RKO (cell line): ENCODE results near the gene PNKD.
"Not testable (repeated sequence)": the region's sequence is repeated elsewhere in the genome, so short reads cannot be mapped to it uniquely, and the experiment has no call there.

Experiments used
- DNase-seq: peaks from one replicate; pipeline ENCODE4 v3.0.0-alpha.2; 2016; ENCODE audit warnings: low spot score

PNKD gene

GRCh38 chr2:218273214-218273907, 3.0 kb downstream of the PNKD start:
- not testable (repeated sequence) for DNase-seq

- DNase-seq = no peak
Observed at GRCh38 chr2:218273908-218274249, 3.6 kb downstream of the PNKD start.

DNA sequence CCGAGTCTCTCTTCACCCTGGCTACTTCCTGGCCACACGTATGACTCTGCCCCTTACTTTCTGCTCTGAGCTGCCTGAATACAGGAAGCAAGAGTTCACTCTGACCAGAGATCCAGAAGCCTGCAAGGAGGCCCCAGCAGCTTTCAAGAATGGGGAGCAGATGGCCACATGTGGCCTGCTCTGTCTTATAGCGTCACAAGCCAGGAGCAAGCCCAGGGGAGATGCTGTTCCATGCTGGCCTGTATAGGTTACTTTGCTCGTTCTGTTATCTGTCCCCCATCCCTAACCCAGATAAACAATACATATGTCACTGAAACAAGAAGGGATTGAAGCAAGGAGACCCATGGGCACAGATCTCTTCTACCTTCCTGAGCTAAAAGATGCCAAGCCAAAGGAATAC, 4.3 kb downstream of the PNKD start:
- DNase-seq = no peak

DNA sequence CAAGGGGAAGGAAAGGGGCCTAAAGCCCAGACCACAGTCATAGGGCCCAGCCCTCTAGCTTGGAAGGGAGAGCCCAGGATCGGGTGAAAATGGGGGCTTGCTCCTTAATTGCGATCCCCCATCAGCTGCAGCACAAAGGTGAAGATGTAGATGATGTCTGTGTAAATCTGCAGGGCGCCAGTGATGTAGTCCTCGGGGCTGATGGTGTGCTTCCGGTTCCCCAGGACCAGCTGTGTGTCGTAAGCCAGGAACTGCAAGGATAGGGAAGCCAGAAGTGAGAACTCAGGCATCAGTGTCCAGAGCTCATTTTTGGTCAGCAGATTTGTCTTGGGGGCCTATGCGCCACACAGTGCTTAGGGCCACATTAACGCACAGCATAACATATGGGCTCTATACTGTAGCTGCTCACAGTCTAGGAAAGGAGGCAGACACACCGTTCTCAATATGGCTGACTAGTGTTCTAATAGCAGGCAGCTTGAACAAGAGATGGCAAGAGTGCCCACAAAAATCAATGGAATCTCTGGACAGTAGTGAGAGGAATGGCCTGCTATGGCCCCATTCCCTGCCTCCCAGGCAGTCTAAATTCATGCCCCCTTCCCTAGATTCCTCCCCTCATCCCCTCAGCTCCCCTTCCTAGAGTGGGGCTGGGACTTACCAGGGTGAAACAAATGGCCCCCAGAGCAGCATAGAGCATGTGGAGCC, 5.2 kb downstream of the PNKD start:
- DNase-seq = no peak

GRCh38 chr2:218276986-218277755, 6.9 kb downstream of the PNKD start:
- DNase-seq = no peak

DNA sequence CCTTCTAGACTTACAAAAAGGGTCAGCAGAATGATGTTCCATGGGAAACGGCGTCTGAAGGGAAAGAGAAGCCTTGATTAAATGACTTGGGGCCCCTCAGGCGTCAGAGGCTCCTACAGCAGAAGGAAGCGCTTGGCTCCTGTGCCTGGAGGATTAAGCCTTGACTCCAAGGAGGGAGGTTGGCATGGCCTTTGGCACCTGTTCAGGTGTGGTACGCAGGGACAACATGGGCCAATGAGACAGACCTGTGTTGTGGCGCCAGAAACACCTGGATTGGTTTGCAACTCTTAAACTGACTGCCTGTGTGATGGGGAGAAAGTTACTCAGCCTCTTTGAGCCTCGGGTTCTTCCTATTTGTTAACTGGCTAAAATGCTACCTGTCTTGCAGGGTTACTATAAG, 7.6 kb downstream of the PNKD start:
- DNase-seq = no peak

DNA sequence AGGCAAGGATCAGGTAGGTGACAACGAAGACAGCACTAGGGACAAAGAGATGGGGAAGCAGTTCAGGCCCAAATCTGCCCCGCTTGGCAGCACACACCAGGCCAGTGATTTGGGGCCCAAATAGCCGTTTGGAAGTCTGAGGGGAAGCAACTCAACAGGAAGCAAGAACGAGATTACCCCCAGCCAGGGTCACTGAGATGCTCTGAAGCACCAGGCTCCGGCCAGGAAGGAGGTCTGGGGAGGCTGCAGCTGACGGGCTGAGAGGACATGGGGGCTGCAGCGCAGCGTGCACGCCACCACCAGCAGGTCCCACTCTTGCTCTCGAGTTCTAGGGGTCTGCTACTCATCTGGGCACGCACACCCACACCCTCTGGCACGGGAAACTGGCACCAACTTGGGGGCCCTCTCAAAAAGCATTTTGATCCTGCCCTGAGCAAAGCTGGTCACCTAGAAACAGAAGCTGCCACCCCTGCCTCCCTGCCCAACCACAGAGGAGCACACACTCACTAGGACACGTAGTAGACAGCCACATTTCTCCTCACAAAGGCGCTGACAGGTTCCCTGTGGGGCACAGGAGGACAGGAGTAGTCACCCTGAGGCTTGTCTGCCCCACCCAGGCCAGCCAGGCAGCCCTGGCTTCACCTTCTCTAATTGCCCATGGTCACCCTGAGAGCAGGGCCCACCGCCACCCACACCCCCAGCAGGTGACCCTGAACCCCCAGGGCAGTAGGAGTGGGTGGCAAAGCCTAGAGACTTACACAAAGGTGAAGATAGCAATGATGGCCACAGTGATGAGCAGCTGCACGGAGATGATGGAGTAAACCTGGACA, 8.4 kb downstream of the PNKD start:
- no peak for DNase-seq

GRCh38 chr2:218280260-218280870, 10.0 kb downstream of the PNKD start:
- no peak for DNase-seq

DNA sequence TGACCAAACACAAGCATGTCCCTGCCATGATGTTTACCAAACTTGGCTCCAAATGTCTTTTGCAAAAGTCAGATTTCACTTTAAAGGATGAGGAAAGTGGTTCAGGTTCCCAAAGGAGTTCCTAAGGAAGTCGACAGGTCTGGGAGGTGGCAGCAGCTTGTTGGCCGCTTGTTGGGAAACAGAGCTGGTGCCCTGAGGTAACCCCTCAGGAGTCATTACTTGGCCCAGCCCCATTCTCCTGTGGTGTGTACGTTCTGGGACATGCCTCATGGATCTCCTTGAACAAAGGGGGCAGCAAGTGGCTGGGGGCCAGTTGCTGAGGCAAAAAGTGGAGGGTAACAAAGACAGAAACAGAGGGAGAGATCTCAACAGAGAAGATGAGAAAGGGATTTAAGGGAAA, 11.1 kb downstream of the PNKD start:
- DNase-seq = no peak

DNA sequence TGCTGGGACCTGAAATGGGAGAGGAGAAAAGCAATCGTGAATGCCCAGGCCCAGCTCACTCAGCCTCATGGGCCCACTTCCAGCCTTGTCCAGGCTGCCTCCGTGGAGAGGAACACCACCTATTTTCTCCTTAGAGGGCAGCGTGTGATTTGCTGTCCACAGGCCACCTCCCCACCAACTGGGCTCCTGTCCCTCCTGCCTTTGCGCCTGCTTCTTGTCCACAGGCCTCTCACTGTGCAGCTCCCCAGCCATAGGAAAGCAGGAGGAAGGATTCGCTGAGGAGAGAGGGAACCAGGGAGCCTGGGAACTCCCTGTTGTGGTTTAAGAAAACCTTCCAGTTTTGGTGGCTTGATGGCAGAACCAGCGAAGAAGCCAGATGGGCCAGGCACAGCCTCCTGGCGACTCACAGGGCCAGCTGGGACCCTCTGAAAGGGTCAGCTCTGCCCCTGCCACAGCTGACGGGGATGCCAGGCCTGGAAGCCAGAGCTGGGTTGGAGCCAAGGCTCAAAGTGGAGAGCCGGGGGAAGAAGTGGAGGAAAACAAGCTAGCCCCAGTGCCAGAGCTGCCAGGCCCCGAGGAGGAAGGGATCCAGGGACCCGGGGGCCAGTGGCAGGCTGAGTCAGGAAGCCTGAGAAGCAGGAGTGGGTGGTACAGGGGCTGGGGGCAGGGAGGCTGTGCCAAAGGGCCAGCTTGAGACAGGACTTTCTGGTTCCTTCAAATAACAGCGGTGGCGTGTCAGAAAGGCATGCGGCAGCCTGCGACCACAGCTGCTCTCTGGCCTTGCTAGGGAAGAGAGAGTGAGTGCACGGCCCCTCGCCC, 12.1 kb downstream of the PNKD start:
- DNase-seq = no peak

- DNase-seq = no peak
Observed at GRCh38 chr2:218284106-218284811, 13.9 kb downstream of the PNKD start.

- DNase-seq = no peak
Observed at GRCh38 chr2:218285604-218286003, 15.3 kb downstream of the PNKD start.

DNA sequence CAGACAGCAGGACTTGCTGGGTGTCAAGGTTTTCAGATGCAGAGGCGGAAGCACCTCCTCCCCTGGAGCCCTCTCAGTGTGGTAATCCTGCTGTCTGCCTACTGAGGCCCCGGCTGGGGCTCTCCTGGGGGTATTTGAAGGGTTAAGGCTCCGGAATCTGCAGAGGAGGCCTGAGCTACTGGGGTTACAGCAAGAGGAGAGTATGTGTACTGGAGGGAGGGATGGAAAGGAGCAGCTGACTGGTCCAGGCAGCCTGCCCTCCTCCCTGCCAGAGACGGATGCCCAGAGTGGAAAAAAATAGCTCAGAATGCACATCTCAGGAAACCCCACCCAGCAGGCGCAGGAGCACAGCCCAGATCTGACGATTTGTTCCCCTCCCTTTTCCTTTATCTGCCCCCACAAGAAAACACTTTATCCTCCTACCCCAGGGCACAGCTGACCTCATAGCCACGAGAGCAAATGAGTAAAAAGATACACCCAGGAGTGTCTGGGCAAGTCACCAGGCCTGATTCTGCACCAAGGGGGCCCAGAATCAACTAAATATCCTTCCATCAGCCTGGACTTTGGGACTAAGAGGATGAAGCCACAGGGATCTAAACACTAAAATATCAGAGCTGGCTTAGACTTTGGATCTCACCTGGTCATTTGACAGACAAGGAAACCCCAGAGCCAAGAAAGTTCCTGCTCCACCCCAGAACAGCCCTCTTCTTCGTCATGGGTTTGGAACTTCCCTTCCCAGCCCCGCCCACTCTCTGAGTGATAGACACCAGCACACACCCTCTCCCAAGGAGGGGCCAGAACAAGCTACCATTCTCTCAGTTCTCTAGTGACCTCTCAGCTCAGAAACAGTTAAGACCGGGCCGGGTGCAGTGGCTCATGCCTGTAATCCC, 16.5 kb downstream of the PNKD start:
- DNase-seq = peak; percentile 95

DNA sequence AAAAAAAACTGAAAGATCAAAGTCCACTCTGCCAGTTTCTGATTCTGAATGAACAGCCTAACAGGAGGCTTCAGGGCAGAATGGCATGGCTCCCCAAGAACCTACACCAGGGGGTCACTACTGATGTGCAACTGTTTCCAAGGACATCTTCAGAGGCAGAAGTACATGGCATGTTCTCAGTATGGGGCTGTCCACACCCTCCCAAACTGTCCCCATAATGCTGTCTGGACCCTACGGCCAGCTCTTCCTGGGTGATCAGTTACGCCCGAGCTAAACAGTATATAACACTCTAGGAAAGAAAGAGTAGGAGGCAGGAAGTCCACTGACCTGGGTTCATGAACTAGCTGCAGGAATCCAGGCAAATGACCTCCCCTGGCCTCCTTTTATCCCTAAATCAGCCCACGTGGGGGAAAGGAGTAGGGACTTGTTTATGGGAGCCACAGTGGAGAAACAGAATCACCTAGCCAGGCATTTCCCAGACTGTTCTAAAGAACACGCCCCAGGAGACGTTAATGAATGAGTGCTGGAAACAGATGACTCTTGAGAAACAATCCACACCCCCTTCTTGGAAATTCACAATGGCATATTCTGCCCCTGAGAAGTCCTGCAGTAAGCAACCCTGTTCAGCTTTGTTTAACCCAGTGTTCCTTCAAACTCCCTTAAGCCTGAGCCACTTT, 19.5 kb downstream of the PNKD start:
- DNase-seq = no peak

GRCh38 chr2:218290316-218291261, 20.3 kb downstream of the PNKD start:
- DNase-seq = no peak

DNA sequence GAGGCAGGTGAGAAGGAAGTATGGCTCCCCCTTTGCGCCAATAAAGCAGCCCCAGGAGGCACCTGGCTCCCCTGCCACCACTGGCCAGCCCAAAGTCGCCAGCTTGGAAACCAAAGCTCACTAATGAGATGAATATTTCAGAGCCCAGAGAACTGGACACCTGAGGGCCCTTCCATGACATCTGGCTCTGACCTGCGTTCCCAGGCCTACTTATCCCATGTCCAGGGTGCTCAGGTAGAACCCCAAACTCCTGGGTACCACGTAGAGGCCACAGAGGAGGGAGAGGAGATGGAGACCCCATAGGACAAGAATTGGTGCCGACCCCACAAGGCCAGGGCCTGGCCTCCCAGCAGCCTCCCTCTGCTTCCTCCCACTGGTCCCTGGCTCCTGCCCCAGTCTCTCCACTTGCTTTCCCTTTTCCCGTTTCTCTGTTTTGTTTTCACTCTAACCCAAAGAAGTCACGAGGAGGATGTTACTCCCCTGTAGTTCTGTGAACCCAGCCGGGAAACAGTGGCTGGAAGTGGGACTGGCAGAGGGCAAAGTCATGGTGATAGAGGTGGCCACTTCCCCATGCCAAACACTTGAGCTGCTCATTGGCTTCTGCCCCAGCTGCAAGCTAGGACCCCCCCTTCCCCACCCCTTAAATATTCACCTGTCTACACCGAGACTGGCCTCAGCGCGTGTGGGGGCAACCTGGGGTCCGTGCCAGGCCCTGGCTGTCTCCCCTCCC, 21.2 kb downstream of the PNKD start:
- no peak for DNase-seq
